Measurements from ENCODE around the gene CCDC127.

CCDC127 gene

GRCh38 chr5:180286-180918 lies 37.6 kb downstream of the CCDC127 start:
- Mint-ChIP-seq H3K27me3 (ENCODE audit: low read depth, poor library complexity) (peaks cover 9% of the 10 kb centered on the region), H3K27ac (no peak overlapping the region), H3K4me1 (peaks cover 31% of the 10 kb centered on the region), H3K4me3 (no peak overlapping the region), H3K36me3 (ENCODE audit: low read depth) (peaks cover 14% of the 10 kb centered on the region), H3K9me3 (no peaks in the 10 kb centered on the region)
- no peak for DNase-seq
- TF ChIP-seq CTCF (IDR thresholded peaks at IDR 0.05), result no peak

- no peak for DNase-seq
- Mint-ChIP-seq H3K27ac (no peak overlapping the region), H3K36me3 (ENCODE audit: low read depth) (peaks cover 14% of the 10 kb centered on the region), H3K4me1 (peaks cover 41% of the 10 kb centered on the region), H3K9me3 (no peaks in the 10 kb centered on the region), H3K27me3 (ENCODE audit: low read depth, poor library complexity) (peaks cover 9% of the 10 kb centered on the region), H3K4me3 (no peak overlapping the region)
- TF ChIP-seq CTCF (IDR thresholded peaks at IDR 0.05), result no peak
Measured at GRCh38 chr5:179401-179800, 38.6 kb downstream of the CCDC127 start.

GRCh38 chr5:178110-178509 lies 39.8 kb downstream of the CCDC127 start:
- Mint-ChIP-seq H3K27ac (no peak overlapping the region), H3K36me3 (ENCODE audit: low read depth) (peaks cover 14% of the 10 kb centered on the region), H3K9me3 (no peaks in the 10 kb centered on the region), H3K4me1 (peaks cover 53% of the 10 kb centered on the region), H3K4me3 (no peak overlapping the region), H3K27me3 (ENCODE audit: low read depth, poor library complexity) (peaks cover 11% of the 10 kb centered on the region)
- no peak for DNase-seq
- TF ChIP-seq CTCF (IDR thresholded peaks at IDR 0.05), result no peak

- peaks cover 11% of the 10 kb centered on the region for H3K27me3 Mint-ChIP-seq (ENCODE audit: low read depth, poor library complexity)
- peaks cover 5% of the 10 kb centered on the region for H3K36me3 Mint-ChIP-seq (ENCODE audit: low read depth)
- no peaks in the 10 kb centered on the region for H3K9me3 Mint-ChIP-seq
- no peak overlapping the region for H3K27ac Mint-ChIP-seq
- no peak for TF ChIP-seq CTCF (IDR thresholded peaks at IDR 0.05)
- H3K4me3 Mint-ChIP-seq, result no peak overlapping the region
- H3K4me1 Mint-ChIP-seq, result peaks cover 69% of the 10 kb centered on the region
- DNase-seq, result no peak
Measured at GRCh38 chr5:176296-176823, 41.6 kb downstream of the CCDC127 start.

GRCh38 chr5:174876-175465 lies 43.0 kb downstream of the CCDC127 start:
- Mint-ChIP-seq H3K27ac (peak overlapping the region; percentile 61), H3K4me3 (no peak overlapping the region), H3K27me3 (ENCODE audit: low read depth, poor library complexity) (peaks cover 7% of the 10 kb centered on the region), H3K9me3 (no peaks in the 10 kb centered on the region), H3K36me3 (ENCODE audit: low read depth) (peaks cover 5% of the 10 kb centered on the region), H3K4me1 (peaks cover 70% of the 10 kb centered on the region)
- TF ChIP-seq CTCF (IDR thresholded peaks at IDR 0.05), result no peak
- DNase-seq, result no peak

- no peak for TF ChIP-seq CTCF (IDR thresholded peaks at IDR 0.05)
- H3K27ac Mint-ChIP-seq, result no peak overlapping the region
- H3K27me3 Mint-ChIP-seq (ENCODE audit: low read depth, poor library complexity), result peaks cover 7% of the 10 kb centered on the region
- H3K36me3 Mint-ChIP-seq (ENCODE audit: low read depth), result no peaks in the 10 kb centered on the region
- H3K9me3 Mint-ChIP-seq, result no peaks in the 10 kb centered on the region
- no peak overlapping the region for H3K4me3 Mint-ChIP-seq
- peaks cover 68% of the 10 kb centered on the region for H3K4me1 Mint-ChIP-seq
- DNase-seq, result no peak
Measured at GRCh38 chr5:174291-174600, 43.7 kb downstream of the CCDC127 start.

Measured in nephron progenitor cell (in vitro differentiated cells).